GM23248 (cell line): ENCODE data around the gene CPLX3. TPM values are rescaled to one million over a fixed set of nuclear protein-coding genes. Genes with fewer than 3 reads are reported as not detected.

Source experiments
- DNase-seq: peaks from one replicate; pipeline ENCODE4 v3.0.0-alpha.2; 2015
- H2AFZ ChIP-seq: fragments of 200-600 bp; sonication (generic); 2 replicates; pipeline ENCODE4 v1.6.1; 2016; ENCODE audit warnings: antibody characterized with exemption
- H3F3A ChIP-seq: fragments of 200-600 bp; sonication (generic); 2 replicates; pipeline ENCODE4 v1.6.1; 2016; ENCODE audit warnings: mild to moderate bottlenecking, antibody characterized with exemption, mixed run types; ENCODE audit not compliant: insufficient read depth
- H3K27ac ChIP-seq: fragments of 200-600 bp; sonication (generic); 2 replicates; pipeline ENCODE4 v1.5.1; 2016; ENCODE audit warnings: mild to moderate bottlenecking
- H3K27me3 ChIP-seq: fragments of 200-600 bp; sonication (generic); replicated peaks from 2 replicates; pipeline ENCODE4 v1.6.1; 2016; ENCODE audit warnings: mild to moderate bottlenecking; ENCODE audit not compliant: insufficient read depth
- H3K36me3 ChIP-seq: fragments of 200-600 bp; sonication (generic); 2 replicates; pipeline ENCODE4 v1.6.1; 2016; ENCODE audit warnings: low read depth, mild to moderate bottlenecking
- H3K4me1 ChIP-seq: fragments of 200-600 bp; sonication (generic); 2 replicates; pipeline ENCODE4 v1.6.1; 2016; ENCODE audit warnings: mild to moderate bottlenecking; ENCODE audit not compliant: insufficient read depth
- H3K4me2 ChIP-seq: fragments of 200-600 bp; sonication (generic); one replicate; pipeline ENCODE4 v1.6.1; 2016; ENCODE audit warnings: mild to moderate bottlenecking; ENCODE audit not compliant: unreplicated experiment
- H3K4me3 ChIP-seq: fragments of 200-600 bp; sonication (generic); 2 replicates; pipeline ENCODE4 v1.5.1; 2016; ENCODE audit warnings: mild to moderate bottlenecking
- H3K79me2 ChIP-seq: fragments of 200-600 bp; sonication (generic); 2 replicates; pipeline ENCODE4 v1.6.1; 2016; ENCODE audit warnings: mild to moderate bottlenecking; ENCODE audit not compliant: insufficient read depth
- H3K9ac ChIP-seq: fragments of 200-600 bp; sonication (generic); 2 replicates; pipeline ENCODE4 v1.6.1; 2016; ENCODE audit warnings: mild to moderate bottlenecking
- H3K9me2 ChIP-seq: fragments of 200-600 bp; sonication (generic); 2 replicates; pipeline ENCODE4 v1.6.1; 2016; ENCODE audit warnings: mixed run types, mild to moderate bottlenecking, moderate library complexity; ENCODE audit not compliant: insufficient read depth
- H3K9me3 ChIP-seq: fragments of 200-600 bp; sonication (generic); one replicate; pipeline ENCODE4 v1.6.1; 2017; ENCODE audit warnings: low read depth
- H4K20me1 ChIP-seq: fragments of 200-600 bp; sonication (generic); 2 replicates; pipeline ENCODE4 v1.6.0; 2016; ENCODE audit not compliant: insufficient read depth
- EZH2 ChIP-seq: fragments of 200-600 bp; sonication (generic); IDR thresholded peaks from 2 replicates; pipeline ENCODE4 v1.6.1; 2018; ENCODE audit warnings: antibody characterized with exemption, mild to moderate bottlenecking; ENCODE audit not compliant: insufficient read depth, poor library complexity, severe bottlenecking
- EZH2phosphoT487 ChIP-seq: fragments of 200-600 bp; sonication (generic); IDR thresholded peaks from 2 replicates; pipeline ENCODE4 v1.6.1; 2018; ENCODE audit warnings: antibody characterized with exemption, moderate library complexity, mild to moderate bottlenecking, low read depth; ENCODE audit not compliant: insufficient read depth
- WGBS, 2 experiments: methylation state at CpG; one replicate each; pipeline ENCODE4 v1.1.6; 2015 to 2017; ENCODE audit warnings: low lambda C conversion rate in 2 of 2, low coverage in 1 of 2; ENCODE audit errors: missing lambda C conversion rate in 2 of 2; 5-methylcytosine and 5-hydroxymethylcytosine counted together
- in situ Hi-C: fragments of 300-500 bp; cut with MboI; formaldehyde crosslinking; loops from 2 replicates; pipeline ENCODE4 v1.15.0; 2020
- polyA plus RNA-seq: library from polyadenylated mRNA; unstranded; fragments of >200 nt; fragmentation: Nextera tagmentation; extraction: Ambion mirVana; gene quantifications from 2 replicates; pipeline ENCODE4 v1.2.1, GENCODE V29; 2016
- total RNA-seq: library from RNA; depleted of rRNA; stranded (reverse); fragments of >200 nt; shearing (Covaris generic); gene quantifications from 2 replicates; pipeline ENCODE4 v1.2.3, GENCODE V29; 2014

Gene CPLX3
- total and polyA plus RNA-seq, 2 experiments from 2014 or later, result not detected

DNA sequence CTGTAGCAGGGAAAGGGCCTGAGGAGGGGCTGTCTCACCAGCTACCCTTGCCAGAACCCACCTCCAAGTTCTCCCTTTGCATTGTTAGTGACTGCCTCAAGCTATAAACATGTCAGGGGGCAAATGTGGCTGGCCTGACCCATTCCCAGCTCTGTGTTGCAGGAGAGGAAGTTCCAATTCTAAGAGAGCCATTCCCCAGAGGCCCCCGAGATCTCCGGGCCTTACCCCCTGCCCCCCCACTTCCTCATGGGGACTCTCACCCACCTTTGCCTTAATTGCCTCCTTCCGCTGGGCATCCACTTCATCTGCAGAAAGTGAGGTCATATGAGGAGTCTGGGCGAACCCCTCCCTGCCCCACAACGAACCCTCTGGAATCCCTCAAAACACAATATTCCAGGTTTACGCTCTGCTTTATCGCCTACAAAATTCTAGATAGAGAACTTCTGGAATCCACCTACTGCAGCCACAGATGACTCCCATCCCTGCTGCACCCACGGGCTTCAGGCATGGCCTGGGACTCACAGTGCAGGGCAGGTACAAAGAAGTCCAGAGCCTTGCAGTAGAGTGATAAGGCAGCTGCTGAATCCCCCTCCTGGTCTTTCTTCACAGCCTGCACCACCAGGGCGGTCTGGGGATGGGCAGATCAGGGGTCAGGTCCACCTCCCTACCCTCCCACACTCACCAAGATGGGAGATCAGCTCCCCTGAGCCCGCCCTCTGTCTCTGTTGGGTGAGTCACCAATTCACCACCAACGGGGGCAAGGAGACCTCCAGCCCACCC lies 12.5 kb downstream of the CPLX3 start:
- TF ChIP-seq EZH2phosphoT487 (no peak), EZH2 (no peak)
- Histone ChIP-seq H3K4me2 (no peak overlapping the region), H3K79me2 (no peaks in the 10 kb centered on the region), H3K9me2 (no peaks in the 10 kb centered on the region), H3K27ac (no peak overlapping the region), H3K27me3 (no peaks in the 10 kb centered on the region), H3F3A (no peaks in the 10 kb centered on the region), H2AFZ (no peak overlapping the region), H3K36me3 (no peaks in the 10 kb centered on the region), H3K9me3 (no peaks in the 10 kb centered on the region), H3K4me1 (peaks cover 7% of the 10 kb centered on the region; the same call in 1 of the 2 replicates), H3K9ac (no peak overlapping the region), H3K4me3 (no peak overlapping the region), H4K20me1 (no peaks in the 10 kb centered on the region)
- DNase-seq, result no peak
- WGBS, 2 experiments, result 80 to 85% methylated on average over 11 of the region's 11 CpGs
- in situ Hi-C loops, result no loop called here

DNA sequence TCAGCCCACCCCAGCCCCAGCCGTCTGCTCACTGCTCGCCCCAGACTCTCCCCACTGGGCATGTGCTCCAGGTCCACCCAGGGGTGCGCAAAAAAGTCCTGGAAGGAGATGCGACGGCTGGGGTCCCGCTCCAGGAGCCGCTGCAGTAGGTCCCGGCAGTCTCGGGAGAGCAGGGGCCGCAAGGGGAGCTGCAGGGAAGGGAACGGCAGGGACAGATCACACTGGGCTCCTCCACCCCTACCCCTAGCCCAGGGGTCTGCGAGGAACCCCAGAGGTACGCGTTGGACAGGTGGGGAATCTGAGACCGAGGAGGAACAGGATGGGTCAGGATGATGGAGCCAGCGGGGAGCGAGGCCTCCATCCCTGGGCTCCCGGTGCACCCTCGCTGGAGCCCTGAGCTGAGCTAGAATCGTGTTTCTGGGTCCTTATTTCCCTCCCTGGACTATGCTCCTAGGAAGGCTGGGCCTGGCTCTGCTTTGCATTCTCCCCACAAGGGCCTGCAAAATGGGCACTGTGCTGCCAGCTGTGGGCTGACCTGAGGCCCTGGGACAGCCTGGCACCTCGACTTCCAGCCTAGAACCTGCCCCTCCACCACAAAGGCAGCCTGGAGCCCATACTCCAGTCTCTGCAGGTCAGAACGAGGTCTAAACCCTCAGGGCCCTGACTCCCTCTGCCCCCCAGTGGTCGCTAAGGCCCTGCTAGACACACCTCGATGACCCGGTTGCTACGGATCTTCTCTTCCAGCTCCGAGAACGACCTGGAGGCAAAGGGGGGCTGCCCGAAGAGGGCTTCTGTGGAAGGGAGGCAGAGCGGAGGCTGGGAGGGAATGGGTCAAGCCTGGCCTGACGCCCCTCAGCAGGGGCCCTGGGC lies 13.3 kb downstream of the CPLX3 start:
- Histone ChIP-seq H3F3A (no peaks in the 10 kb centered on the region), H3K27me3 (no peaks in the 10 kb centered on the region), H3K27ac (no peak overlapping the region), H3K9me3 (no peaks in the 10 kb centered on the region), H3K9ac (no peak overlapping the region), H3K36me3 (no peaks in the 10 kb centered on the region), H3K9me2 (no peaks in the 10 kb centered on the region), H3K4me2 (no peak overlapping the region), H4K20me1 (no peaks in the 10 kb centered on the region), H2AFZ (no peak overlapping the region), H3K4me1 (peaks cover 7% of the 10 kb centered on the region; the same call in 1 of the 2 replicates), H3K4me3 (no peak overlapping the region), H3K79me2 (no peaks in the 10 kb centered on the region)
- TF ChIP-seq EZH2phosphoT487 (no peak), EZH2 (no peak)
- in situ Hi-C loops, result no loop called here
- no peak for DNase-seq
- WGBS, 2 experiments, result 87 to 91% methylated on average over 31 of the region's 31 CpGs

DNA sequence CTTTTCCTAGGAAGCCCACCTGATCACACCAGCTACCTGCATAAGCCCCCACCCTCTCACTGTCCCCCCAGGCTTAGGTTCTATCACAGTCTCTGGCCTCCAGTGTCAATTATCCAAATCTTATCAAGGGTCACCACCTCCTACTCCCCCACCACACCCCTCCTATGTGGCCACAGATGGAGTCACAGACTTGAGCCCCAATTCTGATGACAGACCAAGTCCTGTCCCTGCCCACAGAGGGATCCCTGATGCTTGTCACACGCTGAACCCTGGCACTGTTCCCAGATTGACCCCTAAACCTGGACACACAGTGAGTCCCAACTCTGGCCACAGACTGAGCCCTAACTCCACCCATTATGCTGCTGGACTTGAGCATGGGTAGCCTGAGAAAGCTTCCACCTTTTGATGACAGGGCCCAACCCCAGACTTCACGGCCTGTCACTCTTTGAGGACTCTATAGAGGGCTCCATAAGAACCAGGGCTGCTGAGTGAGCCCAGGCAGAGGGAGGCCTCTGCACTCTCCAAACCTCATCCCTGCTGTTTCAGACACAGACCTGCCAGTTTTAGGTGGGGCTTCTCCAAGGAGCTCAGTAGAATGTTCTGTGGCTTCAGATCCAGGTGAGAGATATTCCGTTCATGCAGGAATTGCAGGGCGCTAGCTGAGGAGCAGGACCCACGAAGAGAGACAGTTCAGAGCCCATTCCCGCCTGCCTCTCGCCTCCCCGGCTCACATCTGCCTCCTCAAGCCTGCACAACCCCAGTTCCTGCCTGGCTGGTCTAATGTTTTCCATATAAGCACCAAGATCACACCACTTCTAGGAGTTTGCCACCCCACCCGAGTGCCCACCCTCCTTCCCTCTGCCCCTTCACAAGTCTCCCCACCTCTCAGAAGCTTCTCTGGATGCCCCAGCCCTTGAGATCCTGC lies 14.7 kb downstream of the CPLX3 start:
- H3F3A ChIP-seq, result peaks cover 6% of the 10 kb centered on the region; the same call in 1 of the 2 replicates
- peaks cover 7% of the 10 kb centered on the region; the same call in 1 of the 2 replicates for H3K4me1 ChIP-seq
- H3K4me3 ChIP-seq, result no peak overlapping the region
- TF ChIP-seq EZH2phosphoT487 (no peak), EZH2 (no peak)
- no peak overlapping the region for H3K27ac ChIP-seq
- no peaks in the 10 kb centered on the region for H3K79me2 ChIP-seq
- 85 to 92% methylated on average over 9 of the region's 9 CpGs for WGBS, 2 experiments
- no peaks in the 10 kb centered on the region for H3K27me3 ChIP-seq
- no peak for DNase-seq
- no peaks in the 10 kb centered on the region for H3K36me3 ChIP-seq
- no peaks in the 10 kb centered on the region for H4K20me1 ChIP-seq
- H3K9me2 ChIP-seq, result no peaks in the 10 kb centered on the region
- H3K4me2 ChIP-seq, result no peak overlapping the region
- no peak overlapping the region for H3K9ac ChIP-seq
- in situ Hi-C loops, result no loop called here
- no peak overlapping the region for H2AFZ ChIP-seq
- H3K9me3 ChIP-seq, result no peaks in the 10 kb centered on the region
